ENCODE measurements around the gene DNHD1. TPM values are rescaled to one million over a fixed set of nuclear protein-coding genes. Genes with fewer than 3 reads are reported as not detected.

The DNHD1 gene
- total and polyA plus RNA-seq, 9 of the 15 experiments (the other 6 are each of a cell fraction or from before 2014, with no cell fraction given): 0.82 to 9.7 (median 3.8) TPM

- TF ChIP-seq, protein P1, sequence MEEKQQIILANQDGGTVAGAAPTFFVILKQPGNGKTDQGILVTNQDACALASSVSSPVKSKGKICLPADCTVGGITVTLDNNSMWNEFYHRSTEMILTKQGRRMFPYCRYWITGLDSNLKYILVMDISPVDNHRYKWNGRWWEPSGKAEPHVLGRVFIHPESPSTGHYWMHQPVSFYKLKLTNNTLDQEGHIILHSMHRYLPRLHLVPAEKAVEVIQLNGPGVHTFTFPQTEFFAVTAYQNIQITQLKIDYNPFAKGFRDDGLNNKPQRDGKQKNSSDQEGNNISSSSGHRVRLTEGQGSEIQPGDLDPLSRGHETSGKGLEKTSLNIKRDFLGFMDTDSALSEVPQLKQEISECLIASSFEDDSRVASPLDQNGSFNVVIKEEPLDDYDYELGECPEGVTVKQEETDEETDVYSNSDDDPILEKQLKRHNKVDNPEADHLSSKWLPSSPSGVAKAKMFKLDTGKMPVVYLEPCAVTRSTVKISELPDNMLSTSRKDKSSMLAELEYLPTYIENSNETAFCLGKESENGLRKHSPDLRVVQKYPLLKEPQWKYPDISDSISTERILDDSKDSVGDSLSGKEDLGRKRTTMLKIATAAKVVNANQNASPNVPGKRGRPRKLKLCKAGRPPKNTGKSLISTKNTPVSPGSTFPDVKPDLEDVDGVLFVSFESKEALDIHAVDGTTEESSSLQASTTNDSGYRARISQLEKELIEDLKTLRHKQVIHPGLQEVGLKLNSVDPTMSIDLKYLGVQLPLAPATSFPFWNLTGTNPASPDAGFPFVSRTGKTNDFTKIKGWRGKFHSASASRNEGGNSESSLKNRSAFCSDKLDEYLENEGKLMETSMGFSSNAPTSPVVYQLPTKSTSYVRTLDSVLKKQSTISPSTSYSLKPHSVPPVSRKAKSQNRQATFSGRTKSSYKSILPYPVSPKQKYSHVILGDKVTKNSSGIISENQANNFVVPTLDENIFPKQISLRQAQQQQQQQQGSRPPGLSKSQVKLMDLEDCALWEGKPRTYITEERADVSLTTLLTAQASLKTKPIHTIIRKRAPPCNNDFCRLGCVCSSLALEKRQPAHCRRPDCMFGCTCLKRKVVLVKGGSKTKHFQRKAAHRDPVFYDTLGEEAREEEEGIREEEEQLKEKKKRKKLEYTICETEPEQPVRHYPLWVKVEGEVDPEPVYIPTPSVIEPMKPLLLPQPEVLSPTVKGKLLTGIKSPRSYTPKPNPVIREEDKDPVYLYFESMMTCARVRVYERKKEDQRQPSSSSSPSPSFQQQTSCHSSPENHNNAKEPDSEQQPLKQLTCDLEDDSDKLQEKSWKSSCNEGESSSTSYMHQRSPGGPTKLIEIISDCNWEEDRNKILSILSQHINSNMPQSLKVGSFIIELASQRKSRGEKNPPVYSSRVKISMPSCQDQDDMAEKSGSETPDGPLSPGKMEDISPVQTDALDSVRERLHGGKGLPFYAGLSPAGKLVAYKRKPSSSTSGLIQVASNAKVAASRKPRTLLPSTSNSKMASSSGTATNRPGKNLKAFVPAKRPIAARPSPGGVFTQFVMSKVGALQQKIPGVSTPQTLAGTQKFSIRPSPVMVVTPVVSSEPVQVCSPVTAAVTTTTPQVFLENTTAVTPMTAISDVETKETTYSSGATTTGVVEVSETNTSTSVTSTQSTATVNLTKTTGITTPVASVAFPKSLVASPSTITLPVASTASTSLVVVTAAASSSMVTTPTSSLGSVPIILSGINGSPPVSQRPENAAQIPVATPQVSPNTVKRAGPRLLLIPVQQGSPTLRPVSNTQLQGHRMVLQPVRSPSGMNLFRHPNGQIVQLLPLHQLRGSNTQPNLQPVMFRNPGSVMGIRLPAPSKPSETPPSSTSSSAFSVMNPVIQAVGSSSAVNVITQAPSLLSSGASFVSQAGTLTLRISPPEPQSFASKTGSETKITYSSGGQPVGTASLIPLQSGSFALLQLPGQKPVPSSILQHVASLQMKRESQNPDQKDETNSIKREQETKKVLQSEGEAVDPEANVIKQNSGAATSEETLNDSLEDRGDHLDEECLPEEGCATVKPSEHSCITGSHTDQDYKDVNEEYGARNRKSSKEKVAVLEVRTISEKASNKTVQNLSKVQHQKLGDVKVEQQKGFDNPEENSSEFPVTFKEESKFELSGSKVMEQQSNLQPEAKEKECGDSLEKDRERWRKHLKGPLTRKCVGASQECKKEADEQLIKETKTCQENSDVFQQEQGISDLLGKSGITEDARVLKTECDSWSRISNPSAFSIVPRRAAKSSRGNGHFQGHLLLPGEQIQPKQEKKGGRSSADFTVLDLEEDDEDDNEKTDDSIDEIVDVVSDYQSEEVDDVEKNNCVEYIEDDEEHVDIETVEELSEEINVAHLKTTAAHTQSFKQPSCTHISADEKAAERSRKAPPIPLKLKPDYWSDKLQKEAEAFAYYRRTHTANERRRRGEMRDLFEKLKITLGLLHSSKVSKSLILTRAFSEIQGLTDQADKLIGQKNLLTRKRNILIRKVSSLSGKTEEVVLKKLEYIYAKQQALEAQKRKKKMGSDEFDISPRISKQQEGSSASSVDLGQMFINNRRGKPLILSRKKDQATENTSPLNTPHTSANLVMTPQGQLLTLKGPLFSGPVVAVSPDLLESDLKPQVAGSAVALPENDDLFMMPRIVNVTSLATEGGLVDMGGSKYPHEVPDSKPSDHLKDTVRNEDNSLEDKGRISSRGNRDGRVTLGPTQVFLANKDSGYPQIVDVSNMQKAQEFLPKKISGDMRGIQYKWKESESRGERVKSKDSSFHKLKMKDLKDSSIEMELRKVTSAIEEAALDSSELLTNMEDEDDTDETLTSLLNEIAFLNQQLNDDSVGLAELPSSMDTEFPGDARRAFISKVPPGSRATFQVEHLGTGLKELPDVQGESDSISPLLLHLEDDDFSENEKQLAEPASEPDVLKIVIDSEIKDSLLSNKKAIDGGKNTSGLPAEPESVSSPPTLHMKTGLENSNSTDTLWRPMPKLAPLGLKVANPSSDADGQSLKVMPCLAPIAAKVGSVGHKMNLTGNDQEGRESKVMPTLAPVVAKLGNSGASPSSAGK (IDR thresholded peaks at IDR 0.05): peak; percentile 88
- TF ChIP-seq PHB (CRISPR knock-in tag; IDR thresholded peaks at IDR 0.05) (peak; percentile 48; the same call in 1 of the 2 replicates), PTBP1 (IDR thresholded peaks at IDR 0.05; ENCODE audit: low read depth, low read length) (no peak), HEY1 (CRISPR knock-in tag; IDR thresholded peaks at IDR 0.05; ENCODE audit: borderline replicate concordance) (0 out of 2 replicates have a peak, but pooled peaks have one; percentile 65), DEAF1 (CRISPR knock-in tag; IDR thresholded peaks at IDR 0.05) (peak; percentile 41; the same call in 1 of the 2 replicates), ETS2 (tag; IDR thresholded peaks at IDR 0.05; ENCODE audit: borderline replicate concordance, poor library complexity, severe bottlenecking) (no peak), MLLT1 (IDR thresholded peaks at IDR 0.05) (peak in 1 of 2 experiments; percentile 82; a peak in 2 of 4 replicates), ZNF586 (CRISPR knock-in tag; conservative IDR thresholded peaks at IDR 0.05) (no peak), DNMT1 (IDR thresholded peaks at IDR 0.05) (no peak; the same call in 1 of the 2 replicates)
- TF ChIP-seq, protein P2, sequence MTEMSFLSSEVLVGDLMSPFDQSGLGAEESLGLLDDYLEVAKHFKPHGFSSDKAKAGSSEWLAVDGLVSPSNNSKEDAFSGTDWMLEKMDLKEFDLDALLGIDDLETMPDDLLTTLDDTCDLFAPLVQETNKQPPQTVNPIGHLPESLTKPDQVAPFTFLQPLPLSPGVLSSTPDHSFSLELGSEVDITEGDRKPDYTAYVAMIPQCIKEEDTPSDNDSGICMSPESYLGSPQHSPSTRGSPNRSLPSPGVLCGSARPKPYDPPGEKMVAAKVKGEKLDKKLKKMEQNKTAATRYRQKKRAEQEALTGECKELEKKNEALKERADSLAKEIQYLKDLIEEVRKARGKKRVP (CRISPR knock-in tag; IDR thresholded peaks at IDR 0.05): peak; percentile 62
Measured at GRCh38 chr11:6612213-6613041, 115.3 kb downstream of the DNHD1 start, which contains the start of gene TAF10 (continued).
